Measurements from ENCODE around the gene CXCR4.
"Not testable (repeated sequence)": the region's sequence is repeated elsewhere in the genome, so short reads cannot be mapped to it uniquely, and the experiment has no call there.

The CXCR4 gene

DNA sequence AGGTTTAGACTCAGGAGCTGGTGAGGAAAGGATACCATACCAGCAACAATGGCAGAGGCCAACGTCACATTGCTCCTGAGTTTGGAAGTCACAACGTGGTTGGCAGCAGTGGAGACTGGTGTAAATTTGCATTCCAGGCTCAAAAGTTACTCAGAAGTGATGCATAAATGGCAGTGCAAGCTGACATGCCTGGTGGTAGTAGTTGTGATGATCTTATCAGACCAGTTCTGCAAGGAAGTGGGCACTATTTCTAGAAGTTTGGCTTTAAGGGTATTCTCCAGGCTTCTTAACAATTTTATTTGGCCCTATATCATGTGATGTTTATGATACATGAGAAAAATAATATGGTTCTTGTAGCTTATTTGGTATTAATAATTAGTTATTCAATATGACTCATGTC lies 37.8 kb downstream of the CXCR4 start:
- DNase-seq (ENCODE audit: low read depth in 1 of 2, low spot score in 1 of 2) = no peak

- no peak for DNase-seq (ENCODE audit: low read depth in 1 of 2, low spot score in 1 of 2)
Measured at GRCh38 chr2:136077107-136077506, 40.8 kb downstream of the CXCR4 start.

DNA sequence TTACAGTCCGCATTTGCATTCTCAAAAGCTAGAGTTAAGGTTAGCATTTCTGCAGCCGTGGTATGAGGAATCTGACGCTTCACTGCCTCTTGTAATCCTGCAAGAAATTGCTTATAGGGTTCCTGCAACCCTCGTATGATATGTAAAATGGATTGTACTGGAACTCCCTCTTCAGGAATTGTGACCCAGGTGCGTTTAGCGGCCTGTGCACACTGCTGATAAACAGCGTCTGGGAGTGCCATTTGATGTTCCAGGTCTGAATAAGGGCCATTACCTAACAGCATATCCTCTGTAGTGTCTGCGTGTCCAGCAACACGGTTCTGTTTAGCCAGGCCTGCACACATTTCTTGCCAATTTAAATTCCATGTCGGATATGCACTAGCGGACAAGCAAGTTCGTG lies 42.5 kb downstream of the CXCR4 start:
- no peak for DNase-seq (ENCODE audit: low read depth in 1 of 2, low spot score in 1 of 2)

- DNase-seq (ENCODE audit: low read depth in 1 of 2, low spot score in 1 of 2) = no peak
Measured at GRCh38 chr2:136072621-136073020, 45.3 kb downstream of the CXCR4 start.

DNA sequence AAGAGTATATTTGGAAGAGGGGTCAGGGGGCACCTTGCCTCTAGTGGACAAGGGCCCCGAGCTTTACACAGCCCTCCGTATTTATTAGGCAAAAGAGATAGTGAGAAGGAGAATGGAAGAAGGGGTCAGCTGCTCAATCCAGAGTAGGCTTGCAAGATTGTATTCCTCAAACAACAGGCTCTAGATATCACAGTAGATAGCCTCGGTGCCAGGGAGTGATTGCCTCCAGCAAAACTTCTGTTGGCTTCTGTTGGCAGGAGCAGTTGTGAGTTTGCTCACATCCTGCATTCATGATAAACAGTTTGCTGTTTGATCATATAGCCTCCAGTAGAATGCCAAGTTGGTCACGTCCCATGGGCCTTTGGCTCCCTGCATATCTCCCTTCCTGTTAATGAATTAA lies 46.1 kb downstream of the CXCR4 start:
- DNase-seq (ENCODE audit: low read depth in 1 of 2, low spot score in 1 of 2) = not testable (repeated sequence)

DNA sequence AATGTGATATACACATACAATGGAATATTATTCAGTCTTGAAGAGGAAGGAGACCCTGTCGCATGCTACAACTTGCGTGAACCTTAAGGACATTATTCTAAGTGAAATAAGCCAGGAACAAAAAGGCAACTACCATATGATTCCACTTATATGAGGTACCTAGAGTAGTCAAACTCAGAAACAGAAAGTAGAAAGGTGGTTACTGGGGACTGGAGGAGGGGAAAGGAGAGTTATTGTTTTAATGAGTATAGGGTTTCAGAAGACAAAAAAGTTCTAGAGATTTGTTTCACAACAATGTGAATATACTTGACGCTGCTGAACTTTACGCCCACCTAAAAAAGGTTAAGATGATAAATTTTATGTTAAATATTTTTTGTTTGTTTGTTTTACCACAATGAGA lies 47.0 kb downstream of the CXCR4 start:
- DNase-seq (ENCODE audit: low read depth in 1 of 2, low spot score in 1 of 2) = no peak

- DNase-seq (ENCODE audit: low read depth in 1 of 2, low spot score in 1 of 2) = no peak
Measured at GRCh38 chr2:136069773-136070172, 48.2 kb downstream of the CXCR4 start.

- no peak for DNase-seq (ENCODE audit: low read depth in 1 of 2, low spot score in 1 of 2)
Measured at GRCh38 chr2:136068581-136069227, 49.2 kb downstream of the CXCR4 start.

GRCh38 chr2:136067897-136068580 lies 49.9 kb downstream of the CXCR4 start:
- DNase-seq (ENCODE audit: low read depth in 1 of 2, low spot score in 1 of 2) = no peak

- no peak for DNase-seq (ENCODE audit: low read depth in 1 of 2, low spot score in 1 of 2)
Measured at GRCh38 chr2:136067459-136067858, 50.5 kb downstream of the CXCR4 start.

- DNase-seq (ENCODE audit: low read depth in 1 of 2, low spot score in 1 of 2) = no peak
Measured at GRCh38 chr2:136065907-136066306, 52.0 kb downstream of the CXCR4 start.

DNA sequence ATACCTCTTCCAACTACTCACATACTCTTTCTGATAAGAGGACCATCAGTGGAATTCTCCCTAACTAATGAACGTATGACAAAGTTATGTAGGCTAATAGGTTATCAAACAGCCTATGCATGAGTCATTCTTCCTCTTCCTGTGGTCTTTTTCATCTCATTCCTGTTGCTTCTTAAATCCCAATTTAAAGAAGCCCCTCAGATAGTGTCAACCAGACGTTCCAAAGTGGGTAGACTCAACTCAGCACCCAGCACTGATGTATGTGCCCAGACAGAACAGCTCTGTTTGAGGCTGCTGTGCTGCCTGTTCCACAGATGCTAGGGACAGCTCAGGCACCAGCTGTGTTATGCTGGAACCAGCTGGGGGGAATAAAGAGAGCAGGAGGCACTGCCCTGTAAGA lies 52.6 kb downstream of the CXCR4 start:
- no peak for DNase-seq (ENCODE audit: low read depth in 1 of 2, low spot score in 1 of 2)
